ENCODE results near the gene SLC9A4.
"Not testable (repeated sequence)": the region's sequence is repeated elsewhere in the genome, so short reads cannot be mapped to it uniquely, and the experiment has no call there.

The SLC9A4 gene

GRCh38 chr2:102527086-102527485, 54.1 kb downstream of the SLC9A4 start:
- H3K4me3 ChIP-seq, result no peak overlapping the region

GRCh38 chr2:102538491-102538890, 65.5 kb downstream of the SLC9A4 start:
- H3K4me3 ChIP-seq, result no peak overlapping the region
- no peak overlapping the region for H3K27ac ChIP-seq

More at GRCh38 chr2:102527086-102527485, 54.1 kb downstream of the SLC9A4 start:
- no peak overlapping the region for H3K27ac ChIP-seq

- Histone ChIP-seq H3K4me3 (no peak overlapping the region), H3K27ac (no peak overlapping the region)
These were observed 67.9 kb downstream of the SLC9A4 start for GRCh38 chr2:102540882-102541281.

GRCh38 chr2:102544182-102544581, 71.2 kb downstream of the SLC9A4 start:
- H3K27ac ChIP-seq, result no peak overlapping the region
- no peak overlapping the region for H3K4me3 ChIP-seq

- H3K27ac ChIP-seq, result no peak overlapping the region
- no peak overlapping the region for H3K4me3 ChIP-seq
These were observed 74.4 kb downstream of the SLC9A4 start for GRCh38 chr2:102547462-102547861.

GRCh38 chr2:102549027-102549426, 76.0 kb downstream of the SLC9A4 start:
- Histone ChIP-seq H3K4me3 (no peak overlapping the region), H3K27ac (no peak overlapping the region)

GRCh38 chr2:102550151-102550550, 77.1 kb downstream of the SLC9A4 start:
- Histone ChIP-seq H3K27ac (no peak overlapping the region), H3K4me3 (no peak overlapping the region)

- Histone ChIP-seq H3K4me3 (no peak overlapping the region), H3K27ac (no peak overlapping the region)
These were observed 78.5 kb downstream of the SLC9A4 start for GRCh38 chr2:102551329-102552096.

- no peak overlapping the region for H3K4me3 ChIP-seq
- H3K27ac ChIP-seq, result no peak overlapping the region
These were observed 80.6 kb downstream of the SLC9A4 start for GRCh38 chr2:102553601-102554000.

- Histone ChIP-seq H3K27ac (no peak overlapping the region), H3K4me3 (no peak overlapping the region)
These were observed 85.4 kb downstream of the SLC9A4 start for GRCh38 chr2:102558463-102558862.

- H3K4me3 ChIP-seq, result not testable (repeated sequence)
These were observed 89.5 kb downstream of the SLC9A4 start for GRCh38 chr2:102562542-102562941.

GRCh38 chr2:102575888-102576287, 102.9 kb downstream of the SLC9A4 start:
- no peak overlapping the region for H3K27ac ChIP-seq
- no peak overlapping the region for H3K4me3 ChIP-seq

More at GRCh38 chr2:102562542-102562941, 89.5 kb downstream of the SLC9A4 start:
- H3K27ac ChIP-seq, result not testable (repeated sequence)

GRCh38 chr2:102578376-102578775, 105.3 kb downstream of the SLC9A4 start:
- Histone ChIP-seq H3K4me3 (no peak overlapping the region), H3K27ac (no peak overlapping the region)

- Histone ChIP-seq H3K4me3 (no peak overlapping the region), H3K27ac (no peak overlapping the region)
These were observed 108.9 kb downstream of the SLC9A4 start for GRCh38 chr2:102581911-102582310.

GRCh38 chr2:102582845-102583244, 109.8 kb downstream of the SLC9A4 start:
- no peak overlapping the region for H3K27ac ChIP-seq
- no peak overlapping the region for H3K4me3 ChIP-seq
